ENCODE results near the gene CST6.
A peak's percentile ranks its signal among the peaks of the same experiment; 100 is the strongest.
"Not testable (repeated sequence)": the region's sequence is repeated elsewhere in the genome, so short reads cannot be mapped to it uniquely, and the experiment has no call there.

Gene CST6

GRCh38 chr11:65987336-65987735 is 24.5 kb upstream of the CST6 start:
- DNase-seq = no peak

DNA sequence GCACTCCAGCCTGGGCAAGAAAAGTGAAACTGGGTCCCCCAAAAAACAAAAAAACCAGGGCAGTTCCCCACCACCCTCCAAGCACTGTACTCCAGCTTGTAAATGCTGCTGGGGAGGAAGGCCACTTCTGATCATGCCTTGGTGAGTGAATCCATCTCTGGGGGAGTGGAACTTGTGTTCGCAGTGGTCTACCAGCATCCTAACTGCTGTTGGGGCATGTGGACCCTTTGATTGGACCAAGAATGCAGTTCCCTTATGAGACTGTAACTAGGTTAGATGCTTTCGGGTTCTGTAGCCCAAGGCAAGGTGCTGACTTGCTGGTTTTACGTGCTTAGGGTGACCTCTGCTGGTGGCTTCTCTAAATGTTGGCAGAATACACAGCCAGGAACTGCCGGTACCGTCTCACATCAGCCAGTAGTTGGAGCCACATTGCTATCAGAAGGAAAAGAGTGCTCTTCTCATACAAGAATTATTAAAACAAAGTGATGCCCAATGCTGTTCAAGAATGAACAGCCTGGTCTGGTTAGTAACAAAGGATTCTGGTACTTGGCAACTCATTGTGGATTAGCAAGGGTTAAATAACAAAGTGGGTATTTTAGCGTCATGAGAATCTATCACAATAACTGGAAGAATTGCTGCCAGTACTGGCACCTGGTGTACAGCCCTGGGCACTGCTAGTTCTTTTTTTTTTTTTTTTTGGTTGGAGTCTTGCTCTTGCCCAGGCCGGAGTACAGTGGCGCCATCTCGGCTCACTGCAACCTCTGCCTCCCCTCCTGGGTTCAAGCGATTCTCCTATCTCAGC is 22.8 kb upstream of the CST6 start:
- DNase-seq = peak; percentile 79

DNA sequence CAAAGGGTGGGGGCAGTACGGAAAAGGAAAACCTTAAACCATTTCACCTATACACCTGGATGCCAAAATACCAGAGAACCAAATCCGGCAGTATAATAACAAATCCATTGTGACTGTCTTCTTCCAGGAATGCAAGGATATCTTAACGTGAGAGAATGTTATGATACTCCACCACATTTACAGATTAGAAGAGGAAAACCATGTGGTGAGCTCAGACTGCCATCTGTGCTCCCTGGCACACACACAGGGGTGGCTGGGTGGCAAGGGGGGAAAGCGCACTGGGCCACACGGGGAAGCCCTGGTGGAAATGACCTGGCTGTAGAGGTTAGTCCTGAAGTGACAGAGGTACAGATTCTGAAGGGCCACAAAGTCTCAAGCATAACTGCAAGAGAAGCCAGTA is 19.8 kb upstream of the CST6 start:
- DNase-seq = no peak

DNA sequence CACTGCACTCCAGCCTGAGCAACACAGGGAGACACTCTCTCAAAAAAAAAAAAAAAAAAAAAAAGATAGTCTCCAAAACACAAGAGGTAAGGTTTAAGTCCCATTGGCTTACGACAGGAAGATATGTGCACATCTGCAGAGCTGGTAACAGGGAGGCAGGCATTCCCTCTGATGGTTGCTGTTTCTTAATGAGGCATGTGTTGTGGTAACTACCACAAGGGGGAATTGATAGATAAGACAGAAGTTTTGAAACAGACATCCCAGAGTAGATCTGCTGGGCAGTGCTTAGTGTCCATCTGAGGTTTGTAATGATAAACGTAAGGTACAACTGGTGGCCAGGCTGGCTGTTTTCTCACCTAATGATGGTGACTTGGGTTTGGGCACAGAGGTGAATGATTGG is 14.5 kb upstream of the CST6 start:
- no peak for DNase-seq

DNA sequence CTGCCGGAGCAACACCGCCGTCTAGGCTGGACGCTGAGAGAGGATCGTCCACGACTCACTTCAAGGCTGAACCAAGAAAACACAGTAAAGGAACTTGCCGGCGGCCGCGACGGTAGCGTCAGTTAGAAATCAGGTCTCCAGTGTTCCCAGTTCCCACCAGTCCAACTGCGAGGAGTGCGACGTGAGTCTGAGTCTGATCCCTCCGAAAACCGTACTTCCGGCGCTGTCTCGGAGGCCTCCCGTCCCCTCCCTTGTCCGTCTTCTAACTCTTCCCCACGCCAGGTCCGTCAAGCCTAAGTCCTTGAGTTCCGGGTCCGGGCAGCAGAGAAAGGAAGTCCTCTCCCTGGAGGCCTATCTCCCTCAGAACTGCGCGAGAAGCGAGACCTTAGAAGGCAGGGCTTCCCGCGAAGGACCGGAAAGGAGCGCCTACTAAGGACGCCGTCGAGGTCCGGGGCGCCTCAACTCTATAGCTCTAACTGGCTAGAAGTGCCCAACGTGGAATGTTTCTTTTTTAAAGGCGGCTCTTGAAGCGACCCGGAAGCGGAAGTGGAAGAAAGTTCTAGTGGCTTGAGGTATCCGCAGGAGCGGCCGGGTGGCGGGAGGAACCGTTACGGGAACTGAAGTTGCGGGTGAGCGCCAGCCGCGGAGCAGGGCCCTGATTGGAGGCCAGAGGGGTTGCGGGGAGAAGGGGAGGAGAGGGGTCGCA is 9.7 kb upstream of the CST6 start, which contains the start of the genes BANF1 and EIF1AD:
Gene BANF1 (plus strand): TSS at position 562 of the 706 bp plus-strand sequence. CDS start 748 bp downstream, outside the sequence.
Gene EIF1AD (minus strand): TSS at position 216 of the 706 bp plus-strand sequence. CDS start 1,768 bp downstream, outside the sequence.
- peak; percentile 85 for DNase-seq

- DNase-seq = peak; percentile 8
These were observed 9.1 kb upstream of the CST6 start for GRCh38 chr11:66002648-66003225.

- DNase-seq = no peak
These were observed 8.5 kb upstream of the CST6 start for GRCh38 chr11:66003291-66003690.

DNA sequence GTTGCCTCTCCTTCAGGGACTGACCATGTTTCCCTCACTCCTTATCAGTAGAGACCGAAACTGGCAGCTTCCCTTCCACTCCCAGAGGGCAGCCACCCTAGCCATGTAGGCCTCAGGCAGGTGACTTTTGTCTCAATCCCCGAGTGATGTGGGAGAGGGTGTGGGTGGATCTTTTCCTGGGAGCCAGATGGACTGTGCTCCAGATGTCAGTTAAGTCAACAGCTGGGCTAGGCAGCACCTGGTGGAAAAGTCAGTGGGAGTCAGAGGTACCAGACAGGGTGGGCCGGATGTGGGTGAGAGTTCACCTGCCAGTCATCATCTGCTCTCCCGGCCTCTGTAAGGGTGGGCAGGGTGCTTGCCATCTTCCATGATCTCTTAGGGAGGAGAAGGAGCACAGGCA is 7.6 kb upstream of the CST6 start:
- DNase-seq = no peak

DNA sequence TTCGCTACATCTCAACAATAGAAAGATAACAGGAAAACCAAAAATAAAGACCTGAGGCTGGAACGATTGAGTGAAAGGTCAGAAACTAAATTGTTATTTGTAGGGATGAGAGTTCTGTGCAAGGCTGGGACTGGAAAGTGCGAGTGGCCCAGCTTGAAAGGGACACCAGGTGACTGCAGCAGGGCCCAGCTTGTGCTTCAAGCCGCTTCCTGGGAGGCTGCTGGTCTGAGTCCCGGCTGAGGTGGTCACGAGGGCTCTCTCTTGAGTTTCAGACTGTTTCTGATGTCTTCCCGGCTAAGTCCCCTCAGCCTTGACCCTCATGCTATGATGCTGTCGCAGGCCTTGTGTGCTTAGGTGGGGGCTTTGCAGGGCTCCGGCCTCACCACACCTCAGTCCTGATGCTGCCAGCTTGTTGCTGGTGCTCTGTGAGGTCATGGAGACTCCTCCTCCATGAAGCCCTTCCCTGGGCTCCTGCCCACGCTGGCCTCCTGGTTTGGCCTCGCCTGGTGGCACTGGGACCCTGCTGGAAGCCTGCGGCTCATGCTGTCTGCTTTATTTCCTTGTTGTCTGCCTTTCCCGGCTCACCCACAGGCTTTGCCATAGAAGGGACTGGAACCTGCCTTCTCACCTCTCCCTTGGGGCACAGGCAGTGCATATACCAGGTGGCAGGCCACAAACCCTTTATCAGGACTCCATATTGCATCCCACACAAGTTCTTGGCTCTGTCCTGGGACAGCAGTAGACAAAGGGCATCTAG is 5.5 kb upstream of the CST6 start:
- no peak for DNase-seq

DNA sequence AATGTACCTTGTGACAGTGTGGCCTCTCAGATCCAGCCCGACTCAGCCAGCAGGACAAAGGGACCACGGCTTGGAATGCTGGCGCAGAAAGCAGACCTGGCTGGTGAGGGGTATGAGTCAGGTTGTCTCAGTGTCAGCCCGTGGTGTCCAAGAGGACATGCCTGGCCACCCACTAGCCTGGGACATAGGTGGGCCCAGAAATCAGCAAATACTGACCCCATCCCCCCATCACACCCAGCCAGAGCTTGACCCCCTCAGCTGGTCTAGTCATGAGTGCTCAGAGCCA is 5.0 kb upstream of the CST6 start:
- no peak for DNase-seq

DNA sequence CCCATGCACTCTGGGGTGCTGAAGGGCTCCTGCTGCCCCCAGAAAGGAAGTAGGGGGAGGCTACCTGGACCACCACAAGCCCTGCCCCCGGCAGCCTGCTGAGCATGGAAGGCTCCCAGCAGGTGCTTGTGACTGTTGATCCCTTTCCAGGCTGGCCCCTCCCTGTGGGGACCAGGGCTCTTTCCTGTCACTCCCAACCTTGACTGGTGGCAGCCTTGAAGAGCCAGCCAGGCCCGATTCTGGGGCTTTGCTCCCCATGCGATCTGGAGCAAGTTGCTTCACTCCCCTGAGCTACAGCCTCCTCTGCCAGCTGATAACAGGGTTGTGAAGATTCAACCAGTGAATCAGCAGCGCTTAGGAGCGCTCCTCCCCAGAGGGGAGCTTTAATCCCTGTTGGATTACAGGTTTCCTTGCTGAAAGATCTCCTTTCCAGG is 4.6 kb upstream of the CST6 start:
- no peak for DNase-seq

GRCh38 chr11:66008095-66008467 is 3.7 kb upstream of the CST6 start:
- no peak for DNase-seq

DNA sequence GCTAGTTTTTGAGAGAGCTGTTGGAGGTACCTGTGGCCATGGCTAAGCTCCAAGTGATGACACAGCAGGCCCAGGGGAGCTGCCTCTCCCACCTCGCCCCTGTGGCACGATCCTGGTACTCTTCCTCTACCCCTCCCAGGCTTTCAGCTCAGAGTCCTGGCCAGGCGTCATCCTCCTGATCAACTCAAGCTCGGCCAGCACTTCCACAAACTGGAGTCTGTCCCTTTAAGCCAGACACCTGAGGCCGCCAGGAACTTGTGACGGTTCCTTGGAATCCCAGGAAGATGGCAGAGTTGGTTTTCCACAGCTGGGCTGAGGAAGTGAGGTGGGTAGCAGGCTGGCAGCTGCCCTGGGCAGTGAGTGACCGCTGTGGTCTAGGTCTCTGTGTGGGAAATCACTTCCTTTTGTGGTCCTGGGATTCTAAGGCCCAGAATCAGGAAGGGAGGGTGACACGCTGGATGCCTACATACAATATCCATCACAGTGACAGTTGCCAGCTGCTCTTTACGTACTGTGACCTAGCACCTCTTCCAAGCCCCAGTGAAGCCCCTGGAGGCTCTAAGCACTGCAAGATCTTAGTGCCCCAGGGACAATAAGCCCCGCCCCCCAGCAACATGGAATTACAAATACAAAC is 3.2 kb upstream of the CST6 start:
- no peak for DNase-seq

- DNase-seq = not testable (repeated sequence)
These were observed 1.8 kb upstream of the CST6 start for GRCh38 chr11:66010036-66010435.

GRCh38 chr11:66011239-66011784 is 496 bp upstream of the CST6 start:
- DNase-seq = no peak

DNA sequence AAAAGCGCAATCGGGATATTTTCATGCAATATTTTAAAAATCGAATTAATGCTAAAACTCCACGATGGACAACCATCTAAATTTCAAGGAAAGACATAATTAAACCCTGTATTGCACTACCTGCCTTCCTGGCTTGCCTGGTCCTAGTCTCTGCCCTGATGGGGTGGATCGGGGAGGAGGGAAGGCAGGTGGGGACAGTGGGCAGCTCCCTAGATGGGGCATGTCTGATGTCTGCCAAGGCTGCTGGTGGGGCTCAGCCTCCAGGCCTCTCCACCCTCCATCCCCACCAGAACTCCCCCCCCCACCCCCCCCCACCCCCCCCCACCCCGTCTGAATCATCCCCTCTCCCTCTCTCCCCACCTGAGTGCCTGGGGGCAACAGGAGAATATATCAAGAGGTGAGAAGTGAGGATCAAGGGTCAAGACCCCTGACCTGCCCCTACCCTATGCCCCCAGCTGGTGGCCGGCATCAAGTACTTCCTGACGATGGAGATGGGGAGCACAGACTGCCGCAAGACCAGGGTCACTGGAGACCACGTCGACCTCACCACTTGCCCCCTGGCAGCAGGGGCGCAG is 650 bp downstream of the CST6 start:
- DNase-seq = no peak

GRCh38 chr11:66012946-66013761 is 1.3 kb downstream of the CST6 start:
- DNase-seq = no peak

DNA sequence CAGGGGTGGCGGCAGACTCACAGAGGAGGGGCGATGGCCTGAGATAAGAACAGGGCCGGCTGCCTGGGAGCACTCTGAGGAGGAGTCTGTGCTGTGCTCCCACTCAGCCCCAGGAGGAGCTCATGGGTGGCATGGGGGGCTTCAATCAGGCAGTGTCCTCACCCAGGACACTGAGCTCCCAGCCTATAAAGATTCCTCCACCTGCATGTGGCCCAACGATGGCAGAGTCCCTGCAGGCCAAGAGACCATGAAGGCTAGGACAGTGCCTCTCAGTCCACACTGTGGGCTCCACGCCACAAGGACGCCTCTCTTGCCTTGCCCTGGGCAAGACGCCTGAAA is 1.9 kb downstream of the CST6 start:
- no peak for DNase-seq

DNA sequence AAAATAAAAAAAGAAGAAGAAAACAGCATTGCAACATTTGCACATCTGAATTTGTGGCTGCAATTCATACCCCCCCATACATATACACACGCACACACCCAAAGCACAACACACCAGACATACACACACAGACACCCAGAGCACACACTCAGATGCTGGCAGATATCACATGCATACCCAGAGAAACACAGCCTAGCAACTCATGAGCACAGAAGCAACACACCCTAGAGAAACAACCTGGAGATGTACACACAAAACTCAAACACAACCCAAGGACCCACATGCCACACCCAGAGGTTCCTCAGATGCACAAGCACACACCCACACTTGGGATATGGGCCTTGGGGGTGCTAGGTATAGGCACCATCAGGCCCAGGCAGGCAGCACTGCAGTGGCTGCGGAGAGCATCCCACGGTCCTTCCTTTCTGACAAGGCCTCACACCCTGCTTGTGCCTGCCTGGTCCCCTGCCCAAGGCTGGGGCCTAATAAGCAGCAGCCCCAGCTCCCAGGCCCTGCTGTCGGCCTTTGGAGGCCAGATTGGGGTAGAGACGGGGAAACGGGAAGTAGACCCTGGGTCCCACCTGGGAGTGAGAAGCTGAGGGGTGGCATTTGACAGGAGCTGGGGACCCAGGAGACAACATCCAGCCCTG is 3.1 kb downstream of the CST6 start:
- no peak for DNase-seq

- no peak for DNase-seq
These were observed 3.7 kb downstream of the CST6 start for GRCh38 chr11:66015454-66015881.

All from DMS 273 treated with DMSO at 0.1 percent for 48 hours (cell line).